Ishikawa (cell line): ENCODE results near the gene PLA2G6.
A peak's percentile ranks its signal among the peaks of the same experiment; 100 is the strongest.

Experiments
- CEBPB ChIP-seq: IDR thresholded peaks from 2 replicates; pipeline ENCODE4 v1.6.1; 2012
- CREB1 ChIP-seq: IDR thresholded peaks from 2 replicates; pipeline ENCODE4 v1.6.1; 2012; ENCODE audit warnings: low read depth
- EGR1 ChIP-seq: IDR thresholded peaks from 2 replicates; pipeline ENCODE4 v1.6.1; 2012
- EP300 ChIP-seq: IDR thresholded peaks from 2 replicates; pipeline ENCODE4 v1.6.1; 2012; ENCODE audit warnings: borderline replicate concordance
- FOXM1 ChIP-seq: IDR thresholded peaks from 2 replicates; pipeline ENCODE4 v1.6.1; 2012; ENCODE audit warnings: low read depth, borderline replicate concordance
- MAX ChIP-seq: IDR thresholded peaks from 2 replicates; pipeline ENCODE4 v1.6.1; 2012
- NFIC ChIP-seq: IDR thresholded peaks from 2 replicates; pipeline ENCODE4 v1.6.1; 2012
- RAD21 ChIP-seq: IDR thresholded peaks from 2 replicates; pipeline ENCODE4 v1.6.1; 2012; ENCODE audit warnings: low read depth
- REST ChIP-seq: IDR thresholded peaks from 2 replicates; pipeline ENCODE4 v1.6.1; 2012; ENCODE audit warnings: low read depth, mild to moderate bottlenecking
- TAF1 ChIP-seq: IDR thresholded peaks from 2 replicates; pipeline ENCODE4 v1.6.1; 2012; ENCODE audit warnings: low read depth, mild to moderate bottlenecking
- TCF12 ChIP-seq: IDR thresholded peaks from 2 replicates; pipeline ENCODE4 v1.6.1; 2012; ENCODE audit warnings: low read depth
- TEAD4 ChIP-seq: IDR thresholded peaks from 2 replicates; pipeline ENCODE4 v1.6.1; 2012
- USF1 ChIP-seq: IDR thresholded peaks from 2 replicates; pipeline ENCODE4 v1.6.1; 2012
- YY1 ChIP-seq: IDR thresholded peaks from 2 replicates; pipeline ENCODE4 v1.6.1; 2012; ENCODE audit warnings: low read depth
- ZBTB7A ChIP-seq: IDR thresholded peaks from 2 replicates; pipeline ENCODE4 v1.6.1; 2012; ENCODE audit warnings: low read depth

Gene PLA2G6

GRCh38 chr22:38118182-38118581 is 63.4 kb downstream of the PLA2G6 start:
- TF ChIP-seq CEBPB (no peak), CREB1 (no peak), TEAD4 (no peak), TAF1 (no peak), MAX (no peak), RAD21 (no peak), TCF12 (no peak), ZBTB7A (no peak), FOXM1 (no peak), REST (no peak)

GRCh38 chr22:38115423-38116205 is 66.0 kb downstream of the PLA2G6 start:
- no peak for TF ChIP-seq FOXM1
- TF ChIP-seq USF1 = no peak
- TF ChIP-seq MAX = no peak
- no peak for TF ChIP-seq NFIC
- TF ChIP-seq CREB1 = no peak
- TF ChIP-seq RAD21 = no peak
- no peak for TF ChIP-seq CEBPB
- no peak for TF ChIP-seq YY1
- TF ChIP-seq REST = no peak
- TF ChIP-seq TCF12 = no peak
- TF ChIP-seq EGR1 = no peak
- TF ChIP-seq EP300 = no peak
- no peak for TF ChIP-seq TAF1
- TF ChIP-seq ZBTB7A = no peak
- no peak for TF ChIP-seq TEAD4

- TF ChIP-seq RAD21 (peak; percentile 79), TEAD4 (no peak), USF1 (no peak)
Measured at GRCh38 chr22:38114484-38115398, 66.9 kb downstream of the PLA2G6 start.

GRCh38 chr22:38112381-38112780 is 69.2 kb downstream of the PLA2G6 start:
- TF ChIP-seq TAF1 (no peak), EGR1 (no peak), CREB1 (no peak), RAD21 (no peak), YY1 (no peak), TCF12 (no peak)

- TF ChIP-seq ZBTB7A = no peak
- no peak for TF ChIP-seq CEBPB
- TF ChIP-seq RAD21 = no peak
- no peak for TF ChIP-seq NFIC
- no peak for TF ChIP-seq USF1
- no peak for TF ChIP-seq YY1
- TF ChIP-seq CREB1 = no peak
- no peak for TF ChIP-seq EP300
- no peak for TF ChIP-seq TCF12
- TF ChIP-seq FOXM1 = no peak
- no peak for TF ChIP-seq TEAD4
- no peak for TF ChIP-seq MAX
- no peak for TF ChIP-seq TAF1
- TF ChIP-seq EGR1 = no peak
- no peak for TF ChIP-seq REST
Measured at GRCh38 chr22:38111925-38112355, 69.7 kb downstream of the PLA2G6 start.
